K562 (cell line): ENCODE results near the gene TFCP2. TPM values are rescaled to one million over a fixed set of nuclear protein-coding genes. Genes with fewer than 3 reads are reported as not detected.
"Not testable (repeated sequence)": the region's sequence is repeated elsewhere in the genome, so short reads cannot be mapped to it uniquely, and the experiment has no call there.

ENCODE experiments used
- ATAC-seq: fragments of 200-7000 bp; cut with Tn5 transposase; 3 replicates; pipeline ENCODE4 v1.9.1; 2020; ENCODE audit warnings: moderate library complexity
- BruUV-seq: library from RNA; stranded (reverse); fragments of 400-500 nt; replicated peaks from 2 replicates; lab custom pipeline; 2021; lab: Mats Ljungman, UMichigan
- CTCF ChIA-PET: fragments of 300-600 bp; formaldehyde crosslinking; extraction: SDS; loops from one replicate; lab custom pipeline; 2021; ENCODE audit warnings: low intra/inter-chr PET ratio; lab: Yijun Ruan, JAX
- POLR2A ChIA-PET: fragments of 300-600, 350-650 bp; sonication (Branson Sonifier 250); formaldehyde crosslinking; extraction: SDS; loops from one replicate; lab custom pipeline; 2021; ENCODE audit warnings: antibody characterized with exemption, inconsistent platforms; lab: Yijun Ruan, JAX
- DNase-seq, 4 experiments: peaks; one replicate each; pipeline versions ENCODE4 v3.0.0 to v3.0.0-alpha.2; 2011 to 2018; ENCODE audit warnings: low spot score in 3 of 4, mixed read lengths in 3 of 4; ENCODE audit errors: extremely low read depth in 1 of 4
- FAIRE-seq: peaks from 2 replicates; lab custom pipeline; 2011; peaks lifted over from hg19 to GRCh38; lab: Jason Lieb, UNC
- H2AFZ ChIP-seq: 2 replicates; pipeline ENCODE4 v1.6.0; 2011; ENCODE audit warnings: low read depth, low read length, control low read depth, inconsistent platforms
- H3K27ac ChIP-seq: fragments of 200-600 bp; 3 replicates; pipeline ENCODE4 v1.8.0; 2011; ENCODE audit warnings: low read depth, mild to moderate bottlenecking, control low read depth, inconsistent platforms, low read length, moderate library complexity, mixed read lengths; ENCODE audit errors: extremely low read depth
- H3K27me3 ChIP-seq, 2 experiments: fragments of 300-600 bp in 1 of 2; 2 replicates in 1 of 2; 3 replicates in 1 of 2; pipeline versions ENCODE4 v1.6.0 to v1.8.0; 2011; ENCODE audit warnings: inconsistent platforms in 2 of 2, low read length in 2 of 2, mild to moderate bottlenecking in 1 of 2, mixed read lengths in 1 of 2, moderate library complexity in 1 of 2; ENCODE audit not compliant: control insufficient read depth in 2 of 2, insufficient read depth in 2 of 2
- H3K36me3 ChIP-seq: fragments of 300-600 bp; 3 replicates; pipeline ENCODE4 v1.8.0; 2011; ENCODE audit warnings: mild to moderate bottlenecking, low read length, inconsistent platforms; ENCODE audit not compliant: control insufficient read depth, insufficient read depth
- H3K4me1 ChIP-seq, 2 experiments: fragments of 200-600 bp in 1 of 2; replicated peaks in 1 of 2; 2 replicates in 1 of 2; 3 replicates in 1 of 2; pipeline versions ENCODE4 v1.5.1 to v1.8.0; 2011; ENCODE audit warnings: inconsistent platforms in 2 of 2, low read length in 2 of 2, mild to moderate bottlenecking in 1 of 2, mixed read lengths in 1 of 2, moderate library complexity in 1 of 2; ENCODE audit not compliant: control insufficient read depth in 2 of 2, insufficient read depth in 2 of 2
- H3K4me2 ChIP-seq: 2 replicates; pipeline ENCODE4 v1.6.1; 2011; ENCODE audit warnings: low read length, control low read depth, inconsistent platforms, mixed read lengths; ENCODE audit not compliant: insufficient read depth
- H3K4me3 ChIP-seq: fragments of 200-600 bp; sonication (generic), shearing (Covaris generic); 2 replicates; pipeline ENCODE4 v1.5.1; 2016; ENCODE audit warnings: control low read depth, inconsistent platforms
- H3K79me2 ChIP-seq: fragments of 200-600 bp; 3 replicates; pipeline ENCODE4 v1.8.0; 2011; ENCODE audit warnings: low read length, inconsistent platforms; ENCODE audit not compliant: control insufficient read depth, insufficient read depth
- H3K9ac ChIP-seq, 2 experiments: 2 replicates each; pipeline versions ENCODE4 v1.6.0 to v1.6.1; 2011; ENCODE audit warnings: low read depth in 2 of 2, low read length in 2 of 2, control low read depth in 1 of 2, inconsistent platforms in 1 of 2, mild to moderate bottlenecking in 1 of 2, mixed read lengths in 1 of 2; ENCODE audit not compliant: insufficient read depth in 1 of 2
- H3K9me1 ChIP-seq: one replicate; pipeline ENCODE4 v1.6.0; 2011; ENCODE audit warnings: inconsistent platforms, mild to moderate bottlenecking, low read length, moderate library complexity; ENCODE audit not compliant: control insufficient read depth, insufficient read depth
- H3K9me3 ChIP-seq: replicated peaks from 2 replicates; pipeline ENCODE4 v1.5.1; 2011; ENCODE audit warnings: low read depth, low read length, inconsistent platforms; ENCODE audit not compliant: control insufficient read depth, insufficient read depth
- H4K20me1 ChIP-seq: replicated peaks from 2 replicates; pipeline ENCODE4 v1.6.1; 2011; ENCODE audit warnings: low read length, inconsistent platforms, mixed read lengths; ENCODE audit not compliant: control insufficient read depth, insufficient read depth
- ARID2 ChIP-seq: fragments of 450-650 bp; IDR thresholded peaks from 2 replicates; pipeline ENCODE4 v1.6.1; 2017; ENCODE audit warnings: antibody characterized with exemption, mild to moderate bottlenecking
- JUNB ChIP-seq: fragments of 450-650 bp; formaldehyde crosslinking; conservative IDR thresholded peaks from 2 replicates; pipeline ENCODE4 v1.4.0; 2020; ENCODE audit warnings: mild to moderate bottlenecking
- KDM1A ChIP-seq, 2 experiments: fragments of 450-650 bp; IDR thresholded peaks; 2 replicates each; pipeline ENCODE4 v1.6.1; 2016; ENCODE audit warnings: mild to moderate bottlenecking in 2 of 2
- MTF1 ChIP-seq: fragments of 250-450 bp; sonication (Bioruptor Pico); IDR thresholded peaks from 2 replicates; pipeline ENCODE4 v1.9.0; 2021; ENCODE audit warnings: moderate library complexity, mild to moderate bottlenecking, inconsistent platforms, borderline replicate concordance
- NCOR1 ChIP-seq: fragments of 450-650 bp; IDR thresholded peaks from 2 replicates; pipeline ENCODE4 v1.6.1; 2016; ENCODE audit warnings: mild to moderate bottlenecking, moderate library complexity
- NFIX ChIP-seq: fragments of 250-450 bp; sonication (Bioruptor Pico); IDR thresholded peaks from 2 replicates; pipeline ENCODE4 v1.4.0; 2020; ENCODE audit warnings: low read depth, mild to moderate bottlenecking, moderate library complexity
- SLC30A9 ChIP-seq: fragments of 250-450 bp; sonication (Bioruptor Pico); IDR thresholded peaks from 2 replicates; pipeline ENCODE4 v1.8.0; 2022; ENCODE audit warnings: mild to moderate bottlenecking, moderate library complexity
- TCF15 ChIP-seq: fragments of 250-450 bp; sonication (Bioruptor Pico); IDR thresholded peaks from 2 replicates; pipeline ENCODE4 v1.8.0; 2022; ENCODE audit warnings: moderate library complexity, mild to moderate bottlenecking, inconsistent platforms
- ZBTB11 ChIP-seq, 3 experiments: fragments of 200-800 bp in 1 of 3; fragments of 250-450 bp in 1 of 3; fragments of 450-650 bp in 1 of 3; sonication (Bioruptor Pico) in 1 of 3; sonication (Bioruptor generic) in 1 of 3; formaldehyde crosslinking in 1 of 3; IDR thresholded peaks; 2 replicates each; pipeline versions ENCODE4 v1.6.1 to v1.8.0; 2016 to 2022; ENCODE audit warnings: mild to moderate bottlenecking in 2 of 3, missing genetic modification characterization in 2 of 3, missing compliant biosample characterization in 1 of 3, moderate library complexity in 1 of 3
- ZKSCAN8 ChIP-seq: fragments of 200-800 bp; sonication (Bioruptor generic); IDR thresholded peaks from 2 replicates; pipeline ENCODE4 v1.6.1; 2016; ENCODE audit warnings: missing genetic modification characterization, missing compliant biosample characterization
- ZNF140 ChIP-seq: fragments of 250-450 bp; sonication (Bioruptor Pico); IDR thresholded peaks from 2 replicates; pipeline ENCODE4 v1.8.0; 2021; ENCODE audit warnings: moderate library complexity, mild to moderate bottlenecking, inconsistent platforms
- ZNF277 ChIP-seq: fragments of 250-450 bp; sonication (Bioruptor Pico); IDR thresholded peaks from 2 replicates; pipeline ENCODE4 v1.8.0; 2022; ENCODE audit warnings: inconsistent platforms, mild to moderate bottlenecking, moderate library complexity, borderline replicate concordance
- WGBS: fragments of 100-300 bp; shearing (Covaris generic); methylation state at CpG from one replicate; pipeline ENCODE4 v1.1.6; 2016; ENCODE audit warnings: low coverage, mixed read lengths; ENCODE audit not compliant: insufficient coverage; ENCODE audit errors: missing lambda C conversion rate; 5-methylcytosine and 5-hydroxymethylcytosine counted together
- in situ Hi-C: fragments of 300-500 bp; cut with MboI; formaldehyde crosslinking; loops from 4 replicates; pipeline ENCODE4 v1.15.0; 2018; ENCODE audit warnings: inconsistent platforms, mixed read lengths
- intact Hi-C: fragments of 100-400 bp; cut with micrococcal nuclease; formaldehyde crosslinking; loops from 2 replicates; pipeline ENCODE4 v1.14.2; 2022
- polyA plus RNA-seq, 8 experiments: library from polyadenylated mRNA; depleted of rRNA in 4 of 8; stranded (reverse) in 5 of 8; unstranded in 3 of 8; fragments of >200 nt; fragmentation: Nextera tagmentation in 2 of 8; fragmentation: Illumina TruSeq in 1 of 8; extraction: Ambion mirVana in 2 of 8; extraction: Trizol in 1 of 8; gene quantifications; 2 replicates each; pipeline versions ENCODE4 v1.2.1 to v1.2.3, GENCODE V29; 2011 to 2014; ENCODE audit warnings: inconsistent platforms in 1 of 8, missing spikeins in 1 of 8
- total RNA-seq, 7 experiments: library from RNA; depleted of rRNA in 6 of 7; stranded (reverse); fragments of >200 nt in 6 of 7; fragmentation: Illumina TruSeq in 2 of 7; extraction: Trizol in 2 of 7; gene quantifications; 2 replicates each; pipeline versions ENCODE4 v1.2.1 to v1.2.3, GENCODE V29; 2011 to 2021; ENCODE audit warnings: low replicate concordance in 1 of 7

Gene TFCP2
- total and polyA plus RNA-seq, 9 of the 15 experiments (the other 6 are each of a cell fraction or from before 2014, with no cell fraction given) = 8.0 to 38.9 (median 19.3) TPM

GRCh38 chr12:51219857-51220256 is 46.9 kb upstream of the TFCP2 start:
- ATAC-seq, BruUV-seq, H2AFZ ChIP-seq, DNase-seq, H3K36me3 ChIP-seq, in situ Hi-C loops, H4K20me1 ChIP-seq, H3K9me1 ChIP-seq, CTCF ChIA-PET, H3K9me3 ChIP-seq, FAIRE-seq, H3K4me3 ChIP-seq, H3K27me3 ChIP-seq: not testable (repeated sequence)
- intact Hi-C loops = loop anchor here (2.0 kb wide), 1 partner anchor 19 kb away; the partner anchor contains the start of gene DAZAP2
- H3K4me2 ChIP-seq = peak overlapping the region; percentile 91; the same call in 1 of the 2 replicates
- peaks cover 21 to 22% of the 10 kb centered on the region in 2 experiments; a peak in 4 of 5 replicates for H3K4me1 ChIP-seq
- 65% methylated on average over 12 of the region's 12 CpGs for WGBS
- peaks cover 22% of the 10 kb centered on the region for H3K79me2 ChIP-seq
- POLR2A ChIA-PET = interaction anchor here (0.6 to 0.8 kb wide), 2 partner anchors 11 to 30 kb away, joined by 3 read pairs; no protein-coding TSS in a partner anchor
- peak overlapping the region in 1 of 2 experiments; percentile 91; a peak in 2 of 4 replicates for H3K9ac ChIP-seq
- TF ChIP-seq JUNB (CRISPR knock-in tag) (0 out of 2 replicates have a peak, but pooled peaks have one; percentile 27), TCF15 (CRISPR knock-in tag) (peak; percentile 71; the same call in 1 of the 2 replicates), SLC30A9 (0 out of 2 replicates have a peak, but pooled peaks have one; percentile 78), KDM1A (IDR thresholded peaks at IDR 0.05) (peak in 1 of 2 experiments; percentile 96; a peak in 2 of 4 replicates), ZNF140 (peak; percentile 44; the same call in 1 of the 2 replicates), MTF1 (peak; percentile 80; the same call in 1 of the 2 replicates), ZNF277 (CRISPR knock-in tag) (peak; percentile 84; the same call in 1 of the 2 replicates), NCOR1 (0 out of 2 replicates have a peak, but pooled peaks have one; percentile 12), NFIX (0 out of 2 replicates have a peak, but pooled peaks have one; percentile 40), ZKSCAN8 (CRISPR knock-in tag) (peak; percentile 64; the same call in 1 of the 2 replicates), ARID2 (peak; percentile 77; the same call in 1 of the 2 replicates), ZBTB11 (CRISPR knock-in tag; IDR thresholded peaks at IDR 0.05) (peak in 1 of 3 experiments; percentile 49; a peak in 1 of 6 replicates)
- TF ChIP-seq, all 486 proteins: peak for 12; not testable (repeated sequence) for 474
- not testable (repeated sequence) for H3K27ac ChIP-seq
